Subcutaneous adipose tissue (tissue), 4 donors: ENCODE results near the gene CASQ2. TPM values are rescaled to one million over a fixed set of nuclear protein-coding genes. Genes with fewer than 3 reads are reported as not detected.

Source experiments
- total RNA-seq, 4 donors: library from RNA; depleted of rRNA; stranded (reverse); fragments of >200 nt; gene quantifications; one replicate each; pipeline ENCODE4 v1.1.0, GENCODE V29; 2016
- TF ChIP-seq, protein P1 (sequence below): fragments of 450-650 bp; IDR thresholded peaks from one replicate; pipeline ENCODE4 v1.5.1; 2016; ENCODE audit warnings: low read depth, mild to moderate bottlenecking, control low read depth, antibody characterized with exemption, moderate library complexity

Gene CASQ2
- total RNA-seq, 4 donors from 2014 or later: 2.4 to 22.2 (median 5.4) TPM

DNA sequence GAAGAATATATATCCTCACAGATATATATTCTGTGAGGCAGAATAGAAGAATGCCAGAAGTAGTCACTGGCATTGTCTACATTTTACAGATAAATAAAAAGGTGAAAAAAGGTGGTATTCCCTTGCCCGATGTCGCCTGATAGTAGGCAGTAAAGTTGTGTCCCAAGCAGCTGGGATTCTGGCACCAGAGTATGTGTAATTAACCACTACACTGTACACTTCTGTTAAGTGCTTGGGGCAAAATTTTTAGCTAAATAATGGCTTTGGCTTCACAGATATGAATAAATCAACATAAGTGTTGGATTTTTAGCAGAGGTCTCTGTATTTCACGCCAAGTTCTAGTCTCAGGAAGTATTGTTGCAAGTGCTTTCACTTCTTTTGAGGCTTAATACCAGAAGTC lies 13.3 kb upstream of the CASQ2 start:
- TF ChIP-seq, protein P1, sequence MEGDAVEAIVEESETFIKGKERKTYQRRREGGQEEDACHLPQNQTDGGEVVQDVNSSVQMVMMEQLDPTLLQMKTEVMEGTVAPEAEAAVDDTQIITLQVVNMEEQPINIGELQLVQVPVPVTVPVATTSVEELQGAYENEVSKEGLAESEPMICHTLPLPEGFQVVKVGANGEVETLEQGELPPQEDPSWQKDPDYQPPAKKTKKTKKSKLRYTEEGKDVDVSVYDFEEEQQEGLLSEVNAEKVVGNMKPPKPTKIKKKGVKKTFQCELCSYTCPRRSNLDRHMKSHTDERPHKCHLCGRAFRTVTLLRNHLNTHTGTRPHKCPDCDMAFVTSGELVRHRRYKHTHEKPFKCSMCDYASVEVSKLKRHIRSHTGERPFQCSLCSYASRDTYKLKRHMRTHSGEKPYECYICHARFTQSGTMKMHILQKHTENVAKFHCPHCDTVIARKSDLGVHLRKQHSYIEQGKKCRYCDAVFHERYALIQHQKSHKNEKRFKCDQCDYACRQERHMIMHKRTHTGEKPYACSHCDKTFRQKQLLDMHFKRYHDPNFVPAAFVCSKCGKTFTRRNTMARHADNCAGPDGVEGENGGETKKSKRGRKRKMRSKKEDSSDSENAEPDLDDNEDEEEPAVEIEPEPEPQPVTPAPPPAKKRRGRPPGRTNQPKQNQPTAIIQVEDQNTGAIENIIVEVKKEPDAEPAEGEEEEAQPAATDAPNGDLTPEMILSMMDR: no peak

DNA sequence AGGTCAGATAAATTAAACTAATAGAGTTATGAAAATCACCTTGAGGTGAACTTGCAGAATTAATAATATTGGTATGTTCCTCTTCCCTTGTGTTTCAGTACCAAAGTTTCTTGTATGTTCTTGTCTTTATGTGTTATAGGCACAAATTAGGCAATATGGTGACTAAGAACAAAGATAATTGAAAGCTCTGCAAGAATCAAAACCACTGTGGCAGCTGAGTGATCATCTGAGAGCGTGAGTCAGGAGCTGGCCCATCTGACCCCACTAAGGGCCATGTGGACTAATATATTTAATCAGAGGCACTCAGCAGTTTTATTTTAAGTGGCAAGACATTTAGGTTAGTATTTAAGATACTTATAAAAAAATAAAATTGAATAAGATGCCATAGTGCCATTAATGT lies 12.8 kb upstream of the CASQ2 start:
- TF ChIP-seq, protein P1: no peak

DNA sequence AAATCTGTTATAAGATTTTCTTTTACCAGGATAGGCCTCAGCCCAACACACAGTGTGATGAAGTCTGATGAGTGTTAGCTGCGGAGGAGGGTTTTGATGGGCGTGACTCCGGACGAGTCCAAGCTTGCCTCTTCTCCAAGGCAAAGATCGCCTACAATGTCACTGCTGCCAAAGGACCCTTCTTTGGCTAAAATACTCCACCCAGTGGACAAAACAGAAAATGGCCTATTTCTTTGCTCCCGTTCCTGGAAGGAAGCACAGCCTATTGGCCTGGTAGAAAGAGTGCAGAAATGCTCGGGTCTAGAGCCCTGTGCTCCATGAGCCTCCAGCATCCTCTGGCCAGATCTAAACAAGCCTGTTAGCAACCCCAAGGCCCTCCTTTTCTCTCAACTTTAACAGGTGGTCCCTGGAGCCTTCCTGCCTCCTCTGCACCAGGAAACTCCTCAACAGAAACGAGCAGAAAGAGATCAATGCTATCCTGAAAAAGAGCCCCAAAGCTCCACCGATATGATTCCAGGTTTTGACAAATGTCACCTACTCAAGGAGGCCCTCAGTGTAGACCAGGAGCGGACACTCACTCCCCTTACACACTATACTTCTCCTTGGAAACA lies 3.4 kb upstream of the CASQ2 start:
- TF ChIP-seq, protein P1: no peak

DNA sequence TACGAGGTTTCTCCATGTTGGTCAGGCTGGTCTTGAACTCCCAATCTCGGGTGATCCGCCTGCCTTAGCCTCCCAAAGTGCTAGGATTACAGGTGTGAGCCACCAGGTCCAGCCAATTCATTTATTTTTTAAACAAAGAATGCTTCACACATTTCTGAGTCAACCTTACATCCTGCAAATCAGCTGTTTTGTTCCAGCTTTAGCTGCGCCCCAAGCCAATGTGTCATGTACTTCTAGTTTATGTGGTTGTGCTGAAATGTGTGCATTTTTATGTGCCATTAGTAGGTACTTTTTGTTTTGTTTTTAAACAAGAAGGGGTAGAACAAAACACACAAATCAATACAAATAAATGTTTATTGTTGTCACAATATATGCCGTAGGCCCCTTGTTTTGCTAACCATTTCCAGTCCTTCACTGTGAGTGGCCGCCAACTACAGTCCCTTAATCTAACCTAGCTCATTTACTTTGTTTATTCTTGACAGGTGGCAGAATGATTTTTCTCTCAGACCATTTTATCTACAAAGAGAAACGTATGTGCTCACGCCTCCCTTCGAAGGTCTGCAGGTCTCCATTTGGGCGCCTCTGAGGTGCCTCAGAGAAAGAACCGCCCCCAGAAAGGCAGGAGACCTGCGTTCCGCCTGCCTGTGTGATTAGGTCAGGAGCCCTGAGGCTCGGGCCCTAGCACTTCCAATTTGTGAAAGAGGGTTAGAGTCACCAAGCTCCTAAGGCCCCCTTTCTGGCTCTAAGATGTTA lies 2.8 kb upstream of the CASQ2 start:
- TF ChIP-seq, protein P1: no peak

DNA sequence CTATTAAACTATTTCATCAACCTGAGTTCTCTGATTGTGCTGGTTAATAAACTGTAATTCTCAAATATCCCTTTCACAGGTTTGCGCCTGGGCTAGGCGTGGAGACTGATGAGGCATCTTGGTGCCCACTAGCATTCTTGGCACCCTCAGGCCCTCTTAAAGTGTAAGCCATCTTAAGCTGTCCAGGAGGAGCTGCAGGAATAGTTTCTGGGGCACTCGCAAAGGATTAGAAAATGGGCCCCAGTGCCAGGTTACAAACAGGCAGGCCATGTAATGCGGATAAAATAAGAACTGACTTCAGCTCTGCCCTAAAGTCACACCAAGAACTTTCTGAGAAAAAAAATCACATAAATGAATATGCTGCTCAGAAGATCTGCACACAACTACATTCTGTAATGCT lies 1.1 kb downstream of the CASQ2 start:
- TF ChIP-seq, protein P1: no peak

DNA sequence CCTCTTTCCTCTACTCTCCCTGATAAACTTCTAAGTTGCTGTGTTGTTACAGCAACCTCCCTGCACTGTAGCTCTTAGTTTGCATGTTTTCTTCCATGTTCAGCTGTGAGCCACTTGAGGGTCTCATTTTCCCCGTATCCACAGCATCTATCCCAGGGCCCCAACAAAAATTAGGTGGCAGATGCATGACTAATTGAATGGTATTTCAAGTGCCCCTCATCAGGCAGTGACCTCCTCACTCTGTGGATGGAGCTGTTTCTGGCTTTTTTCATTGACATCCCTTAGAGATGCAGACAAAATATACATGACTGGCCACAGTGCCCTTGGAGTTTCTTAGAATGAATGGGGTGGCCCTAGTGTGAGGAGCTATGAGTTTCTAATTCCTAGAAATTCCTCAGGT lies 3.4 kb downstream of the CASQ2 start:
- TF ChIP-seq, protein P1: no peak

DNA sequence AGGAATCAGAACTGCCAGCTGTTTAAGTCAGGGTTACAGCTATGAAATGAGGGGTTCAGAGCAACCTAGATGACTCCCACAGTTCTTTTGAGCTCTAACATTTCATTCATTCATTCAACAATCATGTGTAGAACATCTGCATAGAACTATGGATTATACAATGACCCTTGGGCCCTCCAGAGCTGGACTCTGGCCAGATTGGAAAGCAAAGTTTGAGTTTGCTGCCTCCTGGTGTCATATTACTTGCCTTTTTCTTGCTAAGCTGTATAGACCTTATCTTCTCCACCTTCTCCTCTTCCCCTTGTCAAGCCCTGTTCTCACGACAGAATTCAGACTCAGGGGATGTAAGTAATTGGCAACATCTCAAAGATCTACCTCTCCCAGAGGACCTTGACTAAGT lies 4.0 kb downstream of the CASQ2 start:
- TF ChIP-seq, protein P1: no peak
